Central memory CD4-positive, alpha-beta T cell (primary cell): ENCODE data around the gene AQP6.

Experiments used
- DNase-seq: peaks from one replicate; pipeline ENCODE4 v3.0.0; 2022

Gene AQP6

GRCh38 chr12:49943625-49943960 is 29.2 kb upstream of the AQP6 start:
- no peak for DNase-seq

- no peak for DNase-seq
Observed at GRCh38 chr12:49944046-49944445, 28.7 kb upstream of the AQP6 start.

DNA sequence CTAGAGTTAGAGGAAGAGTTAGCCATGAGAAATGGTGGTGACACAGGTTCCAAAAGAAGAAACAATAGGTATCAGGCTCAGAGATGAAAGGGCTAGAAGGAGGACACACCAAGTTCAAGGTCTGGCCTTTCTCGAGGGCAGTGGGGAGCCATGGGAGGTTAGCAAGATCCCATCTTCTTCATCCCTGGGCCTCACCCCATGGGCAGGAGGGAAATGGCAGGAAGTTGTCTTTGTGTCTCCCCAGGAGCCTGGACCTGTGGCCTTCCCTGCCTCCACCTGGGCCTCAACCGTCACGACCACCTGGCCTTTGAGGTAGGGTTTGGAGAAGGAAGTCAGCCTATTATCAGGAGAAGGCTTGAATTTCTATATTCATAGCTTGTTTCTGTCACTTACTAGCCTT is 28.0 kb upstream of the AQP6 start:
- no peak for DNase-seq

DNA sequence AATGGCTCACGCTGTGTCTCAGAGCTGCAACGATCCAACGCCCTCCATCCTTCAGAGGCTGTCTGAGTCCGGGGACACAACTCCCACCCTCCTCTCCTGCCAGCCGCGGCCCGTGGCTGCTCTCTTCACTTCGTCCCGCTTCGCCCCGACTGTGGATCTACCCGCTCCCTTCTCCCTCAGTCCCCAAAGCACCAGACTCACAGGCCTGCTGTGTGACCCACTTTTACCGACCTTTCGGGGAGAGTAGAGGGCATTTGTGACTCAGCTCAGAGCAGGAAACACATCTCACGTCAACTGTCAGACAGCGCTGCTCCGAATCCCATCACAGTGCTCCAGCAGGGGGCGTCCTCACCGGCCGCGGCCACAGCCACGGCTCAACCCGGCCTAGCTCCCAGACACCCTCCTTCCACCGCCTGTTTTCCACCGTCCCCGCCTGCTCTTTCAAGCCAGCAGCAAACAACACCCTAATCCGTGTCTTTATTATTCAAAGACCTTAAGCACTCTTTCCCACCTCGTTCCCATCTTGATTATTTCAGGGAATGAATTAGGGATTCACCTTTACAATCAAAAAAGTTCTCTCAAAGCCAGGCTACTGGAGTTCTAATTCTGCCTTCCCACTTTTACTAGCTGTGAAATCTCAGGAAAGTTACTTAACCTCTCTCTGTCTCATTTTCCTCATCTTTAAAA is 27.2 kb upstream of the AQP6 start:
- DNase-seq: peak; percentile 63

DNA sequence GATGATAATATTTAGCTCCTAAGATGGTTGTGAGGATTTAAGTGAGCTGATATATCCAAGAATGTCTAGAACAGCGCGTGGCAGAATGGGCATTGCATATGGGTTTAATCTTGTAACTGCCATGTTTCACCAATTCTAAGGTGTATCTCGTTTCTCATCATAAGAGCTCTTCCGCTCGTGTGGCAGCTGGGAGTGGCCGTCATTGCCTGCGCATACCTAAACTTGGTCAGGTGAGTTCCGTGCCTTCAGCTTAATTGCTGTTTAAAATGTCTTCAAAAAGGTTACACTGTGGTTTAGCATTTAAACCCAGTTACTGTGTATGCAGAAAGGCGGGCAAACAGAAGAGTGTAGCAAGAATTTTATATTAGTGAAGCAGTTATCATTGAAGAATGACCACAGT is 26.7 kb upstream of the AQP6 start:
- DNase-seq: no peak

- DNase-seq: no peak
Observed at GRCh38 chr12:49946497-49946896, 26.2 kb upstream of the AQP6 start.

GRCh38 chr12:49947593-49948226 is 25.0 kb upstream of the AQP6 start:
- no peak for DNase-seq

GRCh38 chr12:49948866-49949845 is 23.6 kb upstream of the AQP6 start:
- no peak for DNase-seq

- DNase-seq: no peak
Observed at GRCh38 chr12:49949866-49950265, 22.9 kb upstream of the AQP6 start.

- DNase-seq: no peak
Observed at GRCh38 chr12:49950273-49951251, 22.2 kb upstream of the AQP6 start, which contains the start of gene AQP2. TSS of gene AQP2 (plus strand) at chr12:49950737. CDS start at chr12:49950831, 94 bp downstream.

DNA sequence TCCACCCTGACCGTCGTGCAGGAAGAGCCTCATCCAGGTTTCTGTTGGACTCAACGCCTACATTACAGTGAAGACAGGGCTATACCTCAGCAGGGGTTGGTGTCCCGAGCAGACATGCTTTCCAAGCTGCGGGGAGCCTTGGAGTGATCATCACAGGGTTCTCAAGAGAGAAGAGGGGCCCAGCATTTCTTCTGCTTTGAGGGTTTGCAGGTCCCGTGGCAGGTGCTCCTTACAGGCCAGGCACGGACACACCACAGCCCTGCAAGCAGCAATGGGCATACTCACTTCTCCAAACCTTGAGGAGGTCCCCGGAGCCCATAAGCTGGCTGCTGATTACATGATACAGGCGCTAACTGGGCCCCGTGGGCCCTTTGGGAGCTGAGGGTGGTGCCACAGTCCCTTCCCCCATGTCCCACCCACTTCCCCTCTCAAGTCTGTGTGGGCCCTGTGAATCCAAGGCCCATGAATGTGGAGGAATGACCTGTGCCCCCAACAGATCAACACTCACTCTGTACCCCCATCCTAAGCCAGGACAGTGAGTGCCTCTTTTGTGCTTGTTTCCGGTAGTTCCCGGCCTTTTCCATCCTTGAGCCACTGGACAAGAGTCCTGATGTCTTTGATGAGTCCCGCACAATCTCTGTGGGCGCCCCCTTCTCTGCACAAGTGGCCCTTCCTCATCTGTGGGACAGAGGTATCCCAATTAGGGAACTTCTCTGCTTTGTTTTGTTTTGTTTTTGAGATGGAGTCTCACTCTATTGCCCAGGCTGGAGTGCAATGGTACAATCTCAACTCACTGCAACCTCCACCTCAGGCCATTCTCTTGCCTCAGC is 21.1 kb upstream of the AQP6 start:
- DNase-seq: no peak

GRCh38 chr12:49952391-49953055 is 20.2 kb upstream of the AQP6 start:
- DNase-seq: no peak

- DNase-seq: no peak
Observed at GRCh38 chr12:49953151-49953550, 19.6 kb upstream of the AQP6 start.

GRCh38 chr12:49953961-49954846 is 18.5 kb upstream of the AQP6 start:
- no peak for DNase-seq

- no peak for DNase-seq
Observed at GRCh38 chr12:49954863-49955830, 17.6 kb upstream of the AQP6 start.

DNA sequence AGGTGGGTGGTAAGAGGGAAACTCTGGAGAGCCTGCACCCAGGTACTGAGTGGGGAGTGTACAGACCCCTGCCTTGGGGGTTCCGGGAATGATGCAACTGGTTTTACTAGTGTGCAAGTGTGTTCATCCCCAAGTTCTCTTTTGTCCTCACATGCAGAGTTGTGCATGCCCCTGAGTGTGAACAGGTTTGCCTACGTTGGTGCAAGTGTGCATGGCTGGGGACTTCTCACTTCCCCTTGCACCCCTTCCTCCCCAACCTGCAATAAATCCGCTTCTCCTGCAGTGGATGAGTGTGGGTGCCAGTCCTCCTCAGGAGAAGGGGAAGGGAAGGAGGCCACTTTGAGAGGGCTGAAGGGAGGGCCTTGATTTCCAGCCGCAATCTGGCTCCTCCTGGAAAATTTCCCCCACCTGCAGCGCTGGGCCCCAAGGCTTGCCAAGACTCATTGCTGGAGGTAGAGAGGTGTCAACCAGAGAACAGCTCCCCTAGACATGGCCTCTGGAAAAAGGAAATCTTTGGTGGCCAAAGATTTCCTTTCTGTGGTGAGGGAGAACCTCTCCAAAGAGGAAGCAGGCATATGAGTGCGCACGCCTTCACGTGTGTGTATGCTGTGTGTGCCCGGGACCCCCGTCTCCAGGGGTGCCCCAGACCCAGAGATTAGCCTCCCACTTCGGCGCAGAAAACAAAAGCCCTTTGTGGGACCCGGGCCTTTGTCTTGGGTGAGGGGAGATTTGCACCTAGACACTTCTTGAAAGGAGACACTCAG is 16.7 kb upstream of the AQP6 start:
- DNase-seq: no peak
